Erythroblast (primary cell): ENCODE results near the gene GPR137.
A peak's percentile ranks its signal among the peaks of the same experiment; 100 is the strongest.

Experiments
- GATA1 ChIP-seq: IDR thresholded peaks from 2 replicates; pipeline ENCODE4 v1.6.1; 2011; ENCODE audit warnings: low read depth, mild to moderate bottlenecking, control low read depth, low read length, moderate library complexity
- POLR2A ChIP-seq: IDR thresholded peaks from 2 replicates; pipeline ENCODE4 v1.6.1; 2011; ENCODE audit warnings: mild to moderate bottlenecking, low read length

- peak; percentile 62 for TF ChIP-seq POLR2A
- TF ChIP-seq GATA1 = no peak
Measured at GRCh38 chr11:64246871-64247728, 38.5 kb upstream of the GPR137 start, which contains the start of gene PPP1R14B.
